Heart left ventricle (tissue), 13 donors: Measurements from ENCODE around the gene TENT4B.

Experiments
- CTCF ChIP-seq, 12 donors: fragments of 200-600 bp; sonication (generic) in 4 of 12; IDR thresholded peaks; one replicate each; pipeline versions ENCODE4 v1.5.0 to v1.8.0; 2018 to 2022; ENCODE audit warnings: antibody characterized with exemption in 12 of 12, mild to moderate bottlenecking in 5 of 12
- POLR2A ChIP-seq, 2 donors: fragments of 450-650 bp; IDR thresholded peaks; one replicate each; pipeline ENCODE4 v1.6.1; 2017; ENCODE audit warnings: antibody characterized with exemption in 2 of 2, mild to moderate bottlenecking in 2 of 2, moderate library complexity in 2 of 2
- donor health status: ischemic (EF 13 %, LVEDD 7.1; RV severe dilation, severe dysfunction).
- donor health status: DM: no; HTN: yes; CAD: no.
- donor health status: DM: no; HTN: no; CAD: no.
- donor health status: ischemic (EF 25% LVEDD 6.9; RV normal size, moderate dysfunction).
- donor health status: ischemic (EF 25% LVEDD 5.7; RV mildly dilated, moderate dysfunction).
- donor health status: ischemic (EF 35%, LVEDD 5.7; RV mildly dilated, moderate dysfunction).
- donor health status: nonischemic (EF 11% LVEDD 7.7; RV severe dilation, severe dysfunction).
- donor health status: DM: yes; HTN: yes; CAD: no.
- donor health status: PGD.
- donor health status: ischemic (EF 29% LVEDD 5.4; RV normal size, mild dysfunction).
- donor health status: nonischemic (EF 23%, LVEDD 6.1; RV moderate dilation, normal function).

GRCh38 chr16:50269061-50269705 is 116.1 kb downstream of the TENT4B start:
- TF ChIP-seq CTCF (IDR thresholded peaks at IDR 0.05), result no peak
- no peak for TF ChIP-seq POLR2A (IDR thresholded peaks at IDR 0.05)
